HCT116 (cell line): ENCODE results near the gene TTLL4.

ENCODE experiments used
- CEBPB ChIP-seq: IDR thresholded peaks from 2 replicates; pipeline ENCODE4 v1.6.1; 2012; ENCODE audit warnings: low read depth
- EZH2 ChIP-seq: fragments of 200-600 bp; sonication (generic); IDR thresholded peaks from 2 replicates; pipeline ENCODE4 v1.6.1; 2017; ENCODE audit warnings: antibody characterized with exemption, mixed run types
- EZH2phosphoT487 ChIP-seq: fragments of 200-600 bp; IDR thresholded peaks from 2 replicates; pipeline ENCODE4 v1.6.1; 2018; ENCODE audit warnings: antibody characterized with exemption, borderline replicate concordance
- POLR2A ChIP-seq: IDR thresholded peaks from 2 replicates; pipeline ENCODE4 v1.7.0; 2011; ENCODE audit warnings: borderline replicate concordance; ENCODE audit not compliant: insufficient read depth, insufficient read length; ENCODE audit errors: extremely low read depth
- SRF ChIP-seq: IDR thresholded peaks from 2 replicates; pipeline ENCODE4 v1.6.1; 2012; ENCODE audit warnings: low read depth
- TF ChIP-seq, protein P1 (sequence below), 3 experiments: fragments of 200-600 bp in 1 of 3; sonication (generic) in 1 of 3; IDR thresholded peaks in 2 of 3; conservative IDR thresholded peaks in 1 of 3; 2 replicates each; pipeline ENCODE4 v1.5.1; 2012 to 2017; ENCODE audit warnings: low read depth in 2 of 3, low read length in 2 of 3, antibody characterized with exemption in 1 of 3, borderline replicate concordance in 1 of 3, control low read depth in 1 of 3, mild to moderate bottlenecking in 1 of 3, mixed read lengths in 1 of 3, mixed run types in 1 of 3, moderate library complexity in 1 of 3; ENCODE audit not compliant: insufficient read depth in 1 of 3
- TF ChIP-seq, protein P2 (sequence below): IDR thresholded peaks from 2 replicates; pipeline ENCODE4 v1.6.1; 2012
- TF ChIP-seq, protein P3 (sequence below): IDR thresholded peaks from 2 replicates; pipeline ENCODE4 v1.6.1; 2011; ENCODE audit warnings: mild to moderate bottlenecking, low read length, moderate library complexity; ENCODE audit not compliant: insufficient replicate concordance; ENCODE audit errors: extremely low read depth
- TF ChIP-seq, protein P4 (sequence below): IDR thresholded peaks from 2 replicates; pipeline ENCODE4 v1.6.1; 2012; ENCODE audit warnings: low read depth

DNA sequence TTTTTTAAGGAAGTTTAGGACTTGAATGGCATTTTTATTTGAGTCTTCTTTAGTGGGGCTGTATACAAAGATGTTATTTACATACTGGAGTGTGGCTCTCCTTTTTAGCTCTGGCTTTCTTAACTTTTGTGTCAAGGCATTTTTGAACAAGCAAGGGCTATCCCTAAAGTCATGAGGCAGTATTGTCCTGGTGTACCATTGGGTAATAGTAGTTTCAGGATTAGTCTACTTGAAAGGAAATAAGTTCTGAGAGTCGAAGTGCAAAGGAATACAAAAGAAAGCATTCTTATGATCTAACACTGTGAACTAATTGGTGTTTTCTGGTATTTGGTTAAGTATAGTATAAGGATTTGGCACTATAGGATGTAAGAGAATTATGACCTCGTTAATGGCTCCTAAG is 69.4 kb downstream of the TTLL4 start:
- TF ChIP-seq SRF (no peak), EZH2 (no peak), POLR2A (no peak), EZH2phosphoT487 (no peak), CEBPB (no peak)
- TF ChIP-seq, protein P1, sequence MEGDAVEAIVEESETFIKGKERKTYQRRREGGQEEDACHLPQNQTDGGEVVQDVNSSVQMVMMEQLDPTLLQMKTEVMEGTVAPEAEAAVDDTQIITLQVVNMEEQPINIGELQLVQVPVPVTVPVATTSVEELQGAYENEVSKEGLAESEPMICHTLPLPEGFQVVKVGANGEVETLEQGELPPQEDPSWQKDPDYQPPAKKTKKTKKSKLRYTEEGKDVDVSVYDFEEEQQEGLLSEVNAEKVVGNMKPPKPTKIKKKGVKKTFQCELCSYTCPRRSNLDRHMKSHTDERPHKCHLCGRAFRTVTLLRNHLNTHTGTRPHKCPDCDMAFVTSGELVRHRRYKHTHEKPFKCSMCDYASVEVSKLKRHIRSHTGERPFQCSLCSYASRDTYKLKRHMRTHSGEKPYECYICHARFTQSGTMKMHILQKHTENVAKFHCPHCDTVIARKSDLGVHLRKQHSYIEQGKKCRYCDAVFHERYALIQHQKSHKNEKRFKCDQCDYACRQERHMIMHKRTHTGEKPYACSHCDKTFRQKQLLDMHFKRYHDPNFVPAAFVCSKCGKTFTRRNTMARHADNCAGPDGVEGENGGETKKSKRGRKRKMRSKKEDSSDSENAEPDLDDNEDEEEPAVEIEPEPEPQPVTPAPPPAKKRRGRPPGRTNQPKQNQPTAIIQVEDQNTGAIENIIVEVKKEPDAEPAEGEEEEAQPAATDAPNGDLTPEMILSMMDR (IDR thresholded peaks at IDR 0.05 in 2 of 3, conservative IDR thresholded peaks at IDR 0.05 in 1 of 3; ENCODE audit: borderline replicate concordance in 1 of 3, insufficient read depth in 1 of 3, low read depth in 2 of 3, low read length in 2 of 3): no peak
- TF ChIP-seq, protein P2, sequence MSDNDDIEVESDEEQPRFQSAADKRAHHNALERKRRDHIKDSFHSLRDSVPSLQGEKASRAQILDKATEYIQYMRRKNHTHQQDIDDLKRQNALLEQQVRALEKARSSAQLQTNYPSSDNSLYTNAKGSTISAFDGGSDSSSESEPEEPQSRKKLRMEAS: no peak
- TF ChIP-seq, protein P3, sequence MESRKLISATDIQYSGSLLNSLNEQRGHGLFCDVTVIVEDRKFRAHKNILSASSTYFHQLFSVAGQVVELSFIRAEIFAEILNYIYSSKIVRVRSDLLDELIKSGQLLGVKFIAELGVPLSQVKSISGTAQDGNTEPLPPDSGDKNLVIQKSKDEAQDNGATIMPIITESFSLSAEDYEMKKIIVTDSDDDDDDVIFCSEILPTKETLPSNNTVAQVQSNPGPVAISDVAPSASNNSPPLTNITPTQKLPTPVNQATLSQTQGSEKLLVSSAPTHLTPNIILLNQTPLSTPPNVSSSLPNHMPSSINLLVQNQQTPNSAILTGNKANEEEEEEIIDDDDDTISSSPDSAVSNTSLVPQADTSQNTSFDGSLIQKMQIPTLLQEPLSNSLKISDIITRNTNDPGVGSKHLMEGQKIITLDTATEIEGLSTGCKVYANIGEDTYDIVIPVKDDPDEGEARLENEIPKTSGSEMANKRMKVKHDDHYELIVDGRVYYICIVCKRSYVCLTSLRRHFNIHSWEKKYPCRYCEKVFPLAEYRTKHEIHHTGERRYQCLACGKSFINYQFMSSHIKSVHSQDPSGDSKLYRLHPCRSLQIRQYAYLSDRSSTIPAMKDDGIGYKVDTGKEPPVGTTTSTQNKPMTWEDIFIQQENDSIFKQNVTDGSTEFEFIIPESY: no peak
- TF ChIP-seq, protein P4, sequence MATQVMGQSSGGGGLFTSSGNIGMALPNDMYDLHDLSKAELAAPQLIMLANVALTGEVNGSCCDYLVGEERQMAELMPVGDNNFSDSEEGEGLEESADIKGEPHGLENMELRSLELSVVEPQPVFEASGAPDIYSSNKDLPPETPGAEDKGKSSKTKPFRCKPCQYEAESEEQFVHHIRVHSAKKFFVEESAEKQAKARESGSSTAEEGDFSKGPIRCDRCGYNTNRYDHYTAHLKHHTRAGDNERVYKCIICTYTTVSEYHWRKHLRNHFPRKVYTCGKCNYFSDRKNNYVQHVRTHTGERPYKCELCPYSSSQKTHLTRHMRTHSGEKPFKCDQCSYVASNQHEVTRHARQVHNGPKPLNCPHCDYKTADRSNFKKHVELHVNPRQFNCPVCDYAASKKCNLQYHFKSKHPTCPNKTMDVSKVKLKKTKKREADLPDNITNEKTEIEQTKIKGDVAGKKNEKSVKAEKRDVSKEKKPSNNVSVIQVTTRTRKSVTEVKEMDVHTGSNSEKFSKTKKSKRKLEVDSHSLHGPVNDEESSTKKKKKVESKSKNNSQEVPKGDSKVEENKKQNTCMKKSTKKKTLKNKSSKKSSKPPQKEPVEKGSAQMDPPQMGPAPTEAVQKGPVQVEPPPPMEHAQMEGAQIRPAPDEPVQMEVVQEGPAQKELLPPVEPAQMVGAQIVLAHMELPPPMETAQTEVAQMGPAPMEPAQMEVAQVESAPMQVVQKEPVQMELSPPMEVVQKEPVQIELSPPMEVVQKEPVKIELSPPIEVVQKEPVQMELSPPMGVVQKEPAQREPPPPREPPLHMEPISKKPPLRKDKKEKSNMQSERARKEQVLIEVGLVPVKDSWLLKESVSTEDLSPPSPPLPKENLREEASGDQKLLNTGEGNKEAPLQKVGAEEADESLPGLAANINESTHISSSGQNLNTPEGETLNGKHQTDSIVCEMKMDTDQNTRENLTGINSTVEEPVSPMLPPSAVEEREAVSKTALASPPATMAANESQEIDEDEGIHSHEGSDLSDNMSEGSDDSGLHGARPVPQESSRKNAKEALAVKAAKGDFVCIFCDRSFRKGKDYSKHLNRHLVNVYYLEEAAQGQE: no peak
